ENCODE measurements around the gene ODAD4. TPM values are rescaled to one million over a fixed set of nuclear protein-coding genes. Genes with fewer than 3 reads are reported as not detected.
A peak's percentile ranks its signal among the peaks of the same experiment; 100 is the strongest.

Gene ODAD4
- polyA plus RNA-seq, 1 donor: 0.80 TPM

DNA sequence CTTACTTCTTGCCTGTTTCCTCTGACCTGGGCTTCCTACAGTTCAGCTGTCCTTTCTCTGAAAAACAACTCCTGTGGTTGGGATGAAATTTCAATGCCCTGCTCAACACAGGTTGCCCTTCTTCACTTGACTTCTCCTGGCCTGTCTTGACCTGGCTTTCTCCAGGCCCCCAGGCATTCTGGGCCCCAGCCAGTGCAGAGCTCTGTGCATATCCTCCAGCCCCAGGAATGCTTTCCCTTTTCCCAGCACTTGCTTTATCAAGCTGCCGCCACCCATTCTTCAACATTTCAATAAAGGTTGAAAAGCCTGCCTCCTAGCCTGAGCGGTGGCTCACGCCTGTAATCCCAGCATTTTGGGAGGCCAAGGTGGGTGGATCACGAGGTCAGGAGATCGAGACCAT lies 10.8 kb downstream of the ODAD4 start:
- DNase-seq (ENCODE audit: low read depth): no peak

DNA sequence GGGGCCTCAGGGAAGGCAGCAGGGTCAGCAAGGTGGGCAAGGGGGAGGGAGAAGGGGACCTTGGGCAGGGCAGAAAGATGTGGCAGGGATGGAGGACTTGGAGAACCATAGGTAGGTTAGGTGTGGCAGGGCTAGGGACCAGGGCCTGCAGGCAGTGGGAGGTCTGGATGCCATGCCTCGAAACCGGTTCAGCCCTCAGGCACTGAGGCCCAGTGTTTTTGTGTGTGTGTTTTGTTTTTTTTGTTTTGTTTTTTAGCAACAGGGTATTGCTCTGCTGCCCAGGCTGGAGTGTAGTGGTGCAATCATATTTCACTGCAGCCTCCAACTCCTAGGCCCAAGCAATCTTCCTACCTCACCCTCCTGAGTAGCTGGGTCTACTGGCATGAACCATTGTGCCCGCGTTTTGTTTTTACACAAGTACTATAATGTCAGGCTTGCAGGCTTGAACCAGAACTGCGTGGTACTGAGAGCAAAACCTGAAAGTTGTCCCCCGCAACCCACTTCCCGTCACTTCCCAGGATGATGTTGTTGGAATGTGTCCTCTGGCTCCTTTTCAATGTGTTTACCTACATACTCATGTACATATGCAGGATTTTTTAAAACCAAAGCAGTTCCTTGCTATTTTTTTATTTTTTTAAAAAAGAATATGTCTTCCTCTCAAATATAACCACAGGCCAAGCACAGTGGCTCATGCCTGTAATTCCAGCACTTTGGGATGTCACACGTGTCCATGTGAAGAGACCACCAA lies 12.4 kb downstream of the ODAD4 start:
- no peak for DNase-seq (ENCODE audit: low read depth)

- DNase-seq (ENCODE audit: low read depth): no peak
Observed at GRCh38 chr17:41943492-41943891, 13.1 kb downstream of the ODAD4 start.

GRCh38 chr17:41944943-41945342 lies 14.5 kb downstream of the ODAD4 start:
- no peak for DNase-seq (ENCODE audit: low read depth)

GRCh38 chr17:41948762-41949460 lies 18.5 kb downstream of the ODAD4 start:
- DNase-seq (ENCODE audit: low read depth): no peak

GRCh38 chr17:41956522-41956921 lies 26.1 kb downstream of the ODAD4 start:
- DNase-seq (ENCODE audit: low read depth): no peak

DNA sequence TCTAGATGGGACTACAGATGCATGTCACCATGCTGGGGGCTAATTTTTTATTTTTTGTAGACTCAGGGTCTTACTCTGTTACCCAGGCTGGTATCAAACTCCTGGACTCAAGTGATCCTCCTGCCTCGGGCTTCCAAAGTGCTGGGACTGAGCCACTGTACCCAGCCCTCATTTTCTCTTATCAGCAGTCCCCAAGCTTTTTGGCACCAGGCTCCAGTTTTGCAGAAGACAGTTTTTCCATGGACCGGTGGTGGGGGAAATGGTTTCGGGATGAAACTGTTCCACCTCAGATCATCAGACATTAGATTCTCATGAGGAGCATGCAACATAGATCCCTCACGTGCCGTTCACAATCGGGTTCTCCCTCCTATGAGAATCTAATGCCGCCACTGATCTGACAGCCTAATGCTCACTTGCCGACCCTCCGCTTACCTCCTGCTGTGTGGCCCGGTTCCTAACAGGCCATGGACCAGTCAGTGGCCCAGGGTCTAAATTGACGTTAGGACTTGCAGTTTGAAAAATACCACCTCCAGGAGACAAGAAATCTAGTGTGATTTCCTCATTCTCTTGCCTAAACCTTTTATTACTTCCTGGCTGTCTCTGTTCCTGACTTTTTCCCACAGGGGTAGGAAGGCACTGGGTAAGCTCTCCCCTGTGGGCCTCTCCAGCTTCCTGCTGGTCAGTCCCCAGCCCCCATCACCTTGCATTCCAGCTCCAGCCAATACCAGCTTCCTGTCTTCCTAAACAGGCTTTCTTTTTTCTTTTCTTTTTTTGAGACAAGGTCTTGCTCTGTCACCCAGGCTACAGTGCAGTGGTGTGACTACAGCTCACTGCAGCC lies 26.8 kb downstream of the ODAD4 start:
- no peak for DNase-seq (ENCODE audit: low read depth)

GRCh38 chr17:41957869-41958439 lies 27.5 kb downstream of the ODAD4 start:
- no peak for DNase-seq (ENCODE audit: low read depth)

DNA sequence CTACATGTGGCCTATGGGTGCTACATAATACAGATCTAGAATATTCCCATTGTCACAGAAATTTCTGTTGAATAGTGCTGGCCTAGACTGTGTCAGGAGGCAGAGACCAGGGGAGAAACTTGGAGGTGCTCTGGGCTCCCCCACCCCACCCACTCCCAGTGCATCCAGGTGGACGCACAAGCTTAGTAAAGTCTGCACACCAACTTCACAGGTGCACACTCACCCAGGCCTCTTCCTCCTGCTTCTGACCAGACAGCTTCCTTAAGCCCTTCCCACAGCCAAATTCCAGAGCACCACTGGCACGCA lies 28.6 kb downstream of the ODAD4 start:
- no peak for DNase-seq (ENCODE audit: low read depth)

- DNase-seq (ENCODE audit: low read depth): no peak
Observed at GRCh38 chr17:41959336-41960095, 29.1 kb downstream of the ODAD4 start.

DNA sequence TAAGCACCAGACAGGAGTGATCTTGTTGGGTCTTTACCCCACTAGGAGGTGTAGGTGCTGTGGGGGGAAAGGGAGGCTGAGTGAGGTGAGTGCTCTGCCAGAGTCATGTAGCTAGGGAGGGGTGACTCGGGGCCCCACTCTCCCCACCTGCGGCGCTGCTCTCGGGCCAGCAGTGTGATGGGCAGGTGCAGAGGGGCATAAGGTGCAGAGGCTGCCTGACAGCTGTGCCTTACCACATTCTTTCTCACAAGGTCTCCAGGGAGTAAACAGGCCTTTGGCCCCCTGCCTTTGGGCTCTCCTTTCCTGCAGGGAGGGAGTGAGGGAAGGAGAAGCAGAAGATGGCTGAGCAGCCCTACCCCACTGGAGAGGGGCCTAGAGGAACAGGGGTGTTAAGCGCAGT lies 31.7 kb downstream of the ODAD4 start:
- no peak for DNase-seq (ENCODE audit: low read depth)

GRCh38 chr17:41962768-41963434 lies 32.5 kb downstream of the ODAD4 start:
- DNase-seq (ENCODE audit: low read depth): peak; percentile 39

DNA sequence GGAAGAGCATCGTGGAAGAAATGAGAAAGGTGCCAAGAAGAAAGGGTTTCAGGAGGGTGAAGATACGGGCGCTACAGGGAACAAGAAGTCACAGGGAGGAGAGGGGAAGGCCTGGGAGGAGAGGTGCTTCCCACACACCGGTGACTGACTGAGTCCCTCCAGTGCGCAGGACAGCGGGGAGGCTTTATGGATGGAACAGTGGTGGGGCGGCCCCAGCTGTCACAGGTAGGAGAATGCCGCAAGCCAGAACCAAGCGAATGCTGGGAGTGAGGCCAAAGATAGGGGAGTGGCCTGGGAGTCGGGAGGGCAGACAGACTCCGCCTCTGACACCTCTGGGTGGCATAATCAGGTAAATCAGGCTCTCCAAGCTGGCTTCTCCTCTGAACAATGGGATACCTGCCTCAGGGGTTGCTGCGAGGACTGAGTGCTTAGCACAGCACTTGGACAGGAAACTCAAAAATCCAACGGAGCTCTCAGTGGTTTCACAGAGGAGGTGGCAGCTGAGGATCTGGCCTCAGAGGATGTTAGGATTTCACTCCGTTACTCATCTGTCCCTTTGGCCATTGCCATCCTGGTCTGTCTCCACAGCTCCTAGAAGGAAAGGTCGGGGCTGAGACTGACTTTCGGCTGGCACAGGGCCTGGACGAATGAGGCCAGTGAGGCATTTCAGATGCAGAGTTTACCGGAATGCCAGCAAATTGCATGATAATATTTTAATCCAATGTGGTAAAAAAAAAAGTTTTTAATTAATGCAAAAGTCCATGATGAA lies 35.5 kb downstream of the ODAD4 start:
- DNase-seq (ENCODE audit: low read depth): no peak

GRCh38 chr17:41966463-41967140 lies 36.2 kb downstream of the ODAD4 start, which contains the start of gene CNP:
TSS of gene CNP (plus strand) at chr17:41966795. CDS start at chr17:41966885, 90 bp downstream.
- peak; percentile 51 for DNase-seq (ENCODE audit: low read depth)

DNA sequence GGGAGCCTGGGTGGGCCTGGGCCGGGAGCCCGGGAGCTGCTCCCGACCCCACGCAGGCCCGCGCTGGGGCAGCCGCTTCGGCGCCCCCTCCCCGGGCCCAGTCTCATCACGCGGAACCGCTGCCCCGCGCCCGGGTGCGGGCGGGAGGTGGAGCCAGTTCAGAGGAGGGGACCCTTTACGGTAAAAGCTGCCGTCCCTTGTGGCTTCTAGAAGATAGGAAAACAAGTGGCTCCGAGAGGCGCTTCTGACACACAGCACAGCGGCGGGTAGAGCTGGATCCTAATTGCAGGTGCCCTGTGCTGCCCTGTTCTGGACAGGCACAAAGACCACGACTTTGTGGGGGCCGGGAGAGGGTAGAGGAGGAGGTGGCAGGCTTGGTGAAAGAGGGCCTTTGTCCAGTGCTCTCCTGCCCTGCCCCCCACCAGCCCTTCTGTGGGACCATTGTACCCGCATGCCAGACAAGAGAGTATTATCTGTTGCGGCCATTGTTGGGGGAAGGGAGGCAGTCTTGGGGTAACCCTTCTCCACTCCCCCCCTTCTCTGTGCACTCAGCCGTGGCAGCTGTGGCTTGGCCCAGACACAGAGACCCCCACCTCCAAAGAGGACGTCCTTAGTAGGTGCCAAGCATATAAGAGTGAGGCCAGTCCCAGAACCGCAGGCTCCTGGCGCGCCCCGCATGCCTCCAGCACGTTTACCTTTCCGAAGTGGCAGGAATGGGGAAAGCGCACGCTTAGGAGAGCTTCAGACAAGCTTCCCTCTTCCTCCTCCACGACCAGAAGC lies 36.9 kb downstream of the ODAD4 start:
- DNase-seq (ENCODE audit: low read depth): no peak

GRCh38 chr17:41967921-41968578 lies 37.6 kb downstream of the ODAD4 start:
- no peak for DNase-seq (ENCODE audit: low read depth)

DNA sequence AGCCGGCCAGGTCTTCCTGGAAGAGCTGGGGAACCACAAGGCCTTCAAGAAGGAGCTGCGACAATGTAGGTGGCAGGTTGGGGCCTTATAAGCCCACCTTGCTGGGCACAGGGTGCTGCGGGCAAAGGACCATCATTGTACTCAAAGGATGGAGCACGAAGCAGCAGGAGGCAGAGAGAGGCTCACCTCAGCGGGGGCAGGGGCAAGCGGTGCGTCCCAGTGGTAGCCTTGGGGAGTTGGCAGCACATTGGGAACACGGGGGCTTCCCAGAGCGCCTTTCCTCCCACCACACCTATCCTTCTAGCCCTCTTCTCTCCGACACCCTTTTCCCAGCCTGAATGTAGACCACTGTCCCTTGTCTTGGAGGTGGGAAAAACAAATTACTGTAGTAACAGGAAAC lies 38.3 kb downstream of the ODAD4 start:
- DNase-seq (ENCODE audit: low read depth): no peak

GRCh38 chr17:41970901-41971331 lies 40.5 kb downstream of the ODAD4 start:
- no peak for DNase-seq (ENCODE audit: low read depth)
